GM19324 (cell line): ENCODE measurements around the gene HAGH.
A peak's percentile ranks its signal among the peaks of the same experiment; 100 is the strongest.
"Not testable (repeated sequence)": the region's sequence is repeated elsewhere in the genome, so short reads cannot be mapped to it uniquely, and the experiment has no call there.

Source experiments
- ATAC-seq: cut with Tn5 transposase; IDR thresholded peaks from one replicate; pipeline ENCODE4 v1.9.1; 2021; ENCODE audit warnings: mild to moderate bottlenecking, moderate library complexity; ENCODE audit not compliant: unreplicated experiment, low FRiP score

The HAGH gene

GRCh38 chr16:1826691-1827573 is at the start of gene HAGH, which contains the start of gene FAHD1:
HAGH (minus strand) TSS chr16:1826825; CDS start chr16:1826787, 38 bp downstream.
FAHD1 (plus strand) TSS chr16:1827206; CDS start chr16:1827239, 33 bp downstream.
- peak; percentile 88 for ATAC-seq

- not testable (repeated sequence) for ATAC-seq
Observed at GRCh38 chr16:1876066-1876465, 49.4 kb upstream of the HAGH start.

DNA sequence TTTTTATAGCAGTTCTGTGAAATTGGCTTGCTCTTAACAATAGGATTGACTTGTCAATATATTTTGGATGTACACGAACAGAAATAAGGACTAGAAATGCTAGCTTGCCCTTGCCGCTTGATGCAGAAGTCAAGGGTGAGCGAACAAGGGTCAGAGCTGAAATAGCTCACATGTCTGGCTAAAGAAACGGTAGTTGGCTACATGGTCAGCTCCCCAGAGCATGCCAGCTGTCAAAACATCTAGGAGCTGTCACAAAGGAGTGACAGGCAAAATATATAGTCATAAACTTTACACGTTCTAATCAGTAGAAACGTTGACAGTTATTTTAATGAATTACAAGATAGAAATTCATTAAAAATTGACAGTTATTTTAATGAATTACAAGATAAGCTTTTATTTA is 48.2 kb upstream of the HAGH start:
- no peak for ATAC-seq

- no peak for ATAC-seq
Observed at GRCh38 chr16:1871974-1872635, 45.5 kb upstream of the HAGH start, which contains the start of gene MEIOB. MEIOB (minus strand) TSS chr16:1872164; CDS start chr16:1868175, 3,989 bp downstream.

DNA sequence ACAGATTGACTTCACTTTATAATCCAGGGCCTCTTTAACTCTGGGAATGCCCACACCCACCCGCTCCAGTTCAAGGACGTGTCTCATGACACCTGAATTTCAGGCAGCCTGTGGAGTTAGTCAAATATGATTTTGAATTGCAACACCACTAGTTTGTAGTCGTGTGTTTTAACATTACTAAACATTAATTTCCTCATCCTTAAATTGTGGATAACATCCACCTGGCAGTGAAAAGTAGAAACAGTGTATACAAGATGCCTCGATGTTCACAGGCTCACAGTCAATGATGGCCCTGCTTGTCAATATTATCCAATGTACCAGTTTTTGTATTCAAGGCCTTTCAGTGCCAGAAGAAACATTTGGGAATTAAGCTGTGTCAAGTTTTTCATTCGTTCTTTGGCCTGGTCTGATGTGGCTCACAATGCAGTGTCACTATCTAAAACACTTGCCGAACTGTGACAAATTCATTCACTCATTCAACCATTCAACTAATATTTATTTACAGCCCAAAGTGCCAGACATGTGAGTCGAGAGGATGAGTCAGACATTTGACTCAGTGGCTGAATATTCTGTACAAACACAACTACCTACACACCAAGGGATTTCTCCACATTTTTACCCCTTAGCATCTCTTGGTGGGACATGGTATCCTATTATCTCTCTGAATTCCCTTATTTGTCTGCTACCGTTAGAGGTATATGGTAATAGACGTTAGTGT is 43.9 kb upstream of the HAGH start:
- ATAC-seq: no peak

DNA sequence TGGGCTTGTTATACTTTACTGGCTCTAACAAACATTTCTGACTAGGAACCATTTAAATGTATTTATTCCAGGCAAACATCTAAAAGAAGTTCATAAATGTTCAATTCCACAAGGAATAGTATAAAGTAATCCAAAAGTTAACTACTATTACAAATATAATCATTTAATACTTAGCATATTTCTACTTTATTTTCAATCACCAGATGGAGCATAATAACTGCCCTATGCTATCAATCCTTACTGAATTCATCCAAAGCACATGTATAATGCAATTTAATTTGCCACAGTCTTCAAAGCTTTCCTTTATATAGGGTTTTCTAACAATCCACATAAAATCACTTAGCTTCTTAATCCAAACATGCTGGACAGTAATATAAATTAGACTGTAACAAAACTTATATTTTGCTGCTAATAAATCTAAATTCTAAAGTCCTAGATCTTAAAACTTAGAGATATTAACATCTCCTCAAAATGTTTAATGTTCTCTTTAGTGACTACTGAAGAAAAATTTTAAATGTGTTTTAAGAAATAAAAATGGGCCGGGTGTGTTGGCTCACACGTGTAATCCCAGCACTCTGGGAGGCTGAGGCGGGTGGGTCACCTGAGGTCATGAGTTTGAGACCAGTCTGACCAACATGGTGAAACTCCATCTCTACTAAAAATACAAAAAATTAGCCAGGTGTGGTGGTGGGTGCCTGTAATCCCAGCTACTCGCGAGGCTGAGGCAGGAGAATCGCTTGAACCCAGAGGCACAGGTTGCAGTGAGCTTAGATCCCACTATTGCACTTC is 39.5 kb upstream of the HAGH start:
- no peak for ATAC-seq

- ATAC-seq: no peak
Observed at GRCh38 chr16:1863681-1864460, 37.2 kb upstream of the HAGH start.

- no peak for ATAC-seq
Observed at GRCh38 chr16:1862394-1862793, 35.8 kb upstream of the HAGH start.

DNA sequence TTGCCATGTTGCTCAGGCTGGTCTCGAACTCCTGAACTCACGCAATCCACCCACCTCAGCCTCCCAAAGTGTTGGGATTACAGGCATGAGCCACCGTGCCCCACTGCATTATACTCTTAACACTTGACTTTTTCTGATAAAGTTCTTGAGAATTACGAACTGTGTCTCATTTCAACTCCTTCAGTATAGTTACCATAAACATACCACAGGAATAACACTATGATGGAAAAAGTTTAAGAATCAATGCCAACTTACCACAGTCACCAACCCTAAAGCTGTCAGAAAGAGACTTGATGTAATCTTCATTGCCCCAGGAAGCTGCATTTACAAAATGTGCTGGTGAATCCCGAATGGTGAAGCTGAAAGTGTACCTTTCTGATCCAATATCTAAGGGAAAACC is 35.1 kb upstream of the HAGH start:
- ATAC-seq: no peak

- ATAC-seq: no peak
Observed at GRCh38 chr16:1859650-1860049, 33.0 kb upstream of the HAGH start.

- no peak for ATAC-seq
Observed at GRCh38 chr16:1858189-1858865, 31.7 kb upstream of the HAGH start.

GRCh38 chr16:1857433-1858097 is 30.9 kb upstream of the HAGH start:
- ATAC-seq: no peak

DNA sequence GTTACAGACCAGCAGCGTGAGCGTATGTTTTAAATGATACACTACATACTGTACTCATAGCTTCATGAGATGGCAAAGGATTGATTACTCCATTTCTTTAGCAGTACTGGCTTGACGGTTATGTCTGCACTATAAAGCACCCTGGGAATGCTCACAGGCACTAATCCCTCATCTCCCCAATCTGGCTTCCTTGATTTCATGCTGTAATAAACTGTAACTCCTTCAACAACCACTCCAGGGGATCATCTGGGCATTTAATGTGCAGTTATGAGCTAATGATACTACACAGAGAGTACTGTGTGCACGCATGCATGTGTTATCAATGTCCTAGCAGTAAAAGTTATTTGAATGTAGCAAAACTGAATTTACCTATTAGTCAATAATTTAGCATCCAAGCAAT is 25.2 kb upstream of the HAGH start:
- ATAC-seq: no peak

DNA sequence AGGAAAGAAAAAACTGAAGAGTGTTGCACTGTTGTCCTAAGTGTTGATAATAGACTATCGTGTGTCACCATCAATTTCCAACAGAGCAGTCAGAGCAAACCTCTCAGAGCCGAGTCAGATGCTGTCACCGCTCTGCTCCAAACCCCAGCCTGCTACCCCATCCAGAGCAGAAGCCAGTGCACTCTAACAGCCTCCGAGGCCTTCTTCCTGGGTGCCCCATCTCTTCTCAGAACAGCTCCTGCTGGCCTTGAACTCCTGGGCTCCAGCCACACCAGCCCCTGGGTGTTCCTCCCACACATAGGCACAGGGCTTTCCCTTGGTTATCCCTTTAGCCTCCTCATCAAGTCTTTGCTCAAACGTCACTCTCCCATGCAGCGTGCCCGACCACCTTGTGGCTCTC is 24.4 kb upstream of the HAGH start:
- no peak for ATAC-seq

- ATAC-seq: no peak
Observed at GRCh38 chr16:1846416-1846815, 19.8 kb upstream of the HAGH start.

- ATAC-seq: no peak
Observed at GRCh38 chr16:1845985-1846384, 19.4 kb upstream of the HAGH start.

DNA sequence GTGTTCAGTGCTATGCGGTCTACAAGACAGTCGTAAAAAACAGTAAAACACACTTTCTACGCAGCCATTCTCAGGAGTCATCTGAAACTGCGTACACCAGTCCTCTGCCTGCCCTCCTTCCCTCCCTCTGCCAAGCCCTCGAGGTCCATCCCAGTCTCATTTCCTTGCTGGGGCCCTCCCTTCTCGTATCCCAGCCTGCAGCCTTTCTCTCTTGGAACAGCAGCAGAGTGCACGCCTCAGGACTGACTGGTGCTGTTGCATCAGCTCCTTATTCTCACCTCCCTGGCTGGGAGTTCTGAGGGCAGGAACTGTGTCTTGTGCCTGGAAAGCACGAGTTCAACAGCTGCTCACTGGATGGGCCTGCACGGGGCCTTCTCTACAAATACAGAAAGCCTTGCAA is 12.9 kb upstream of the HAGH start:
- no peak for ATAC-seq

DNA sequence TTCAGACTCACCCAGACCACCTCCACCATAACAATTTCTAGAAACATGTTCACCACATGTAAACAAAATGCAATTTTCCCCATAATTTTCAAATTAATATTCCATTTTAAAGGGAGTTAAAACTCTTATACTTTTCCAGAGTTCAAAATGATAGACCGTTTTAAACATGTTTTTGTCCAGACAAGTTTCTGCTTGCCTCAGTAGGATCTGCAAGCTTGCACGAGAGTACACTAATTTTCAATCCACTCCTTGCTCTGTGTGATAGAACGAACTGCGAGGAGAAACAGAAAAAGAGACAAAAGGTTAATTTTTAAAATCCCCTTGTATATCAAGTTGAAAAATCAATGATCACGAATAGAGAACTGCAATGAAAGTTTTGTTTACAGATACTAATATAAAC is 7.5 kb upstream of the HAGH start:
- no peak for ATAC-seq
